NT2/D1 (cell line): Measurements from ENCODE around the gene IER5.

Experiments
- DNase-seq: peaks from one replicate; pipeline ENCODE4 v3.0.0-alpha.2; 2011; ENCODE audit warnings: low read depth, low spot score
- H3K27me3 ChIP-seq: 2 replicates; pipeline ENCODE4 v1.6.0; 2011; ENCODE audit warnings: mild to moderate bottlenecking; ENCODE audit not compliant: insufficient read length, insufficient read depth
- H3K36me3 ChIP-seq: 2 replicates; pipeline ENCODE4 v1.6.1; 2011; ENCODE audit warnings: mild to moderate bottlenecking, low read length, mixed read lengths; ENCODE audit not compliant: insufficient read depth, insufficient read length
- H3K4me1 ChIP-seq: 2 replicates; pipeline ENCODE4 v1.5.1; 2011; ENCODE audit not compliant: insufficient read depth, insufficient read length
- H3K4me3 ChIP-seq: 2 replicates; pipeline ENCODE4 v1.5.1; 2011; ENCODE audit warnings: low read depth; ENCODE audit not compliant: insufficient read length
- H3K9ac ChIP-seq: 2 replicates; pipeline ENCODE4 v1.6.0; 2011; ENCODE audit warnings: low read depth; ENCODE audit not compliant: insufficient read length
- H3K9me3 ChIP-seq: 2 replicates; pipeline ENCODE4 v1.5.1; 2011; ENCODE audit warnings: mild to moderate bottlenecking, low read length; ENCODE audit not compliant: insufficient read depth
- SUZ12 ChIP-seq: IDR thresholded peaks from 2 replicates; pipeline ENCODE4 v1.6.1; 2011; ENCODE audit not compliant: insufficient read length, insufficient read depth; ENCODE audit errors: extremely low read depth
- YY1 ChIP-seq: IDR thresholded peaks from 2 replicates; pipeline ENCODE4 v1.6.1; 2011; ENCODE audit not compliant: insufficient read length, insufficient read depth
- ZNF274 ChIP-seq: IDR thresholded peaks from 2 replicates; pipeline ENCODE4 v1.6.1; 2011; ENCODE audit warnings: mild to moderate bottlenecking, low read depth, low read length

IER5 gene

GRCh38 chr1:181137217-181137743 is 48.8 kb downstream of the IER5 start:
- no peaks in the 10 kb centered on the region for H3K9me3 ChIP-seq
- peaks cover 13% of the 10 kb centered on the region for H3K27me3 ChIP-seq
- no peaks in the 10 kb centered on the region for H3K36me3 ChIP-seq
- TF ChIP-seq ZNF274 (no peak), YY1 (no peak), SUZ12 (no peak)
- no peak overlapping the region for H3K4me3 ChIP-seq
- H3K9ac ChIP-seq, result no peak overlapping the region
- peaks cover 22% of the 10 kb centered on the region for H3K4me1 ChIP-seq
- no peak for DNase-seq

GRCh38 chr1:181139631-181140061 is 51.1 kb downstream of the IER5 start:
- no peak for DNase-seq
- Histone ChIP-seq H3K27me3 (peaks cover 20% of the 10 kb centered on the region), H3K4me3 (no peak overlapping the region), H3K9ac (no peak overlapping the region), H3K36me3 (no peaks in the 10 kb centered on the region), H3K4me1 (peaks cover 15% of the 10 kb centered on the region), H3K9me3 (no peaks in the 10 kb centered on the region)
- TF ChIP-seq ZNF274, result no peak
- TF ChIP-seq YY1, result no peak
- TF ChIP-seq SUZ12, result no peak

- DNase-seq, result no peak
- H3K9ac ChIP-seq, result no peak overlapping the region
- no peaks in the 10 kb centered on the region for H3K9me3 ChIP-seq
- TF ChIP-seq ZNF274 (no peak), SUZ12 (no peak), YY1 (no peak)
- H3K4me1 ChIP-seq, result peaks cover 11% of the 10 kb centered on the region
- no peak overlapping the region for H3K4me3 ChIP-seq
- peaks cover 20% of the 10 kb centered on the region for H3K27me3 ChIP-seq
- H3K36me3 ChIP-seq, result no peaks in the 10 kb centered on the region
Observed at GRCh38 chr1:181140398-181140797, 51.9 kb downstream of the IER5 start.

GRCh38 chr1:181140891-181141290 is 52.4 kb downstream of the IER5 start:
- no peaks in the 10 kb centered on the region for H3K36me3 ChIP-seq
- TF ChIP-seq ZNF274 (no peak), YY1 (no peak), SUZ12 (no peak)

GRCh38 chr1:181141431-181141910 is 53.0 kb downstream of the IER5 start:
- no peak for DNase-seq
- Histone ChIP-seq H3K36me3 (no peaks in the 10 kb centered on the region), H3K4me3 (no peak overlapping the region), H3K9me3 (peaks cover 8% of the 10 kb centered on the region; the same call in 1 of the 2 replicates), H3K4me1 (peaks cover 6% of the 10 kb centered on the region), H3K27me3 (peaks cover 20% of the 10 kb centered on the region), H3K9ac (no peak overlapping the region)
- TF ChIP-seq YY1 (no peak), SUZ12 (no peak), ZNF274 (no peak)

More at GRCh38 chr1:181140891-181141290, 52.4 kb downstream of the IER5 start:
- H3K4me3 ChIP-seq, result no peak overlapping the region
- no peak for DNase-seq
- H3K27me3 ChIP-seq, result peaks cover 20% of the 10 kb centered on the region
- peaks cover 2% of the 10 kb centered on the region; the same call in 1 of the 2 replicates for H3K9me3 ChIP-seq
- no peak overlapping the region for H3K9ac ChIP-seq
- H3K4me1 ChIP-seq, result peaks cover 11% of the 10 kb centered on the region
